ENCODE results near the gene MOV10. TPM values are rescaled to one million over a fixed set of nuclear protein-coding genes. Genes with fewer than 3 reads are reported as not detected.
"Not testable (repeated sequence)": the region's sequence is repeated elsewhere in the genome, so short reads cannot be mapped to it uniquely, and the experiment has no call there.

The MOV10 gene
- total and polyA plus RNA-seq, 2 donors from 2014 or later, result 60.6 to 62.5 TPM

GRCh38 chr1:112637254-112638109, 37.0 kb upstream of the MOV10 start:
- Histone ChIP-seq H3K4me3 (ENCODE audit: low read length in 3 of 3) (no peak overlapping the region), H3K9ac (ENCODE audit: low read length in 3 of 3) (no peak overlapping the region), H3K27ac (ENCODE audit: low read depth in 2 of 2, low read length in 2 of 2) (no peak overlapping the region), H3K4me1 (ENCODE audit: control insufficient read depth in 2 of 3, insufficient read depth in 2 of 3, low read depth in 1 of 3, low read length in 3 of 3) (peaks cover 0 to 8% (median 2%) of the 10 kb centered on the region in 3 donors), H3K9me3 (ENCODE audit: control insufficient read depth in 2 of 3, insufficient read depth in 1 of 3, low read length in 3 of 3) (no peaks in the 10 kb centered on the region), H3K36me3 (ENCODE audit: control insufficient read depth in 2 of 3, insufficient read depth in 3 of 3, low read length in 3 of 3) (no peaks in the 10 kb centered on the region), H3K27me3 (ENCODE audit: control insufficient read depth, insufficient read depth, low read length) (no peaks in the 10 kb centered on the region)
- intact Hi-C loops (cut with DNase I), result no loop called here
- FAIRE-seq (no peak), DNase-seq (no peak)
- TF ChIP-seq CTCF (IDR thresholded peaks at IDR 0.05; ENCODE audit: borderline replicate concordance, extremely low read depth, insufficient read depth), result no peak

- peaks cover 0 to 8% (median 2%) of the 10 kb centered on the region in 3 donors for H3K4me1 ChIP-seq (ENCODE audit: control insufficient read depth in 2 of 3, insufficient read depth in 2 of 3, low read depth in 1 of 3, low read length in 3 of 3)
- no peak overlapping the region for H3K27ac ChIP-seq (ENCODE audit: low read depth in 2 of 2, low read length in 2 of 2)
- H3K36me3 ChIP-seq (ENCODE audit: control insufficient read depth in 2 of 3, insufficient read depth in 3 of 3, low read length in 3 of 3), result no peaks in the 10 kb centered on the region
- intact Hi-C loops (cut with DNase I), result no loop called here
- H3K4me3 ChIP-seq (ENCODE audit: low read length in 3 of 3), result no peak overlapping the region
- no peaks in the 10 kb centered on the region for H3K9me3 ChIP-seq (ENCODE audit: control insufficient read depth in 2 of 3, insufficient read depth in 1 of 3, low read length in 3 of 3)
- H3K9ac ChIP-seq (ENCODE audit: low read length in 3 of 3), result no peak overlapping the region
- FAIRE-seq, result no peak
- no peak for DNase-seq
- no peaks in the 10 kb centered on the region for H3K27me3 ChIP-seq (ENCODE audit: control insufficient read depth, insufficient read depth, low read length)
- TF ChIP-seq CTCF (IDR thresholded peaks at IDR 0.05; ENCODE audit: borderline replicate concordance, extremely low read depth, insufficient read depth), result no peak
Measured at GRCh38 chr1:112638110-112638428, 36.4 kb upstream of the MOV10 start.

- H3K27me3 ChIP-seq (ENCODE audit: control insufficient read depth, insufficient read depth, low read length); H3K9ac ChIP-seq (ENCODE audit: low read length in 3 of 3); intact Hi-C loops (cut with DNase I); FAIRE-seq; H3K9me3 ChIP-seq (ENCODE audit: control insufficient read depth in 2 of 3, insufficient read depth in 1 of 3, low read length in 3 of 3); H3K36me3 ChIP-seq (ENCODE audit: control insufficient read depth in 2 of 3, insufficient read depth in 3 of 3, low read length in 3 of 3); H3K4me3 ChIP-seq (ENCODE audit: low read length in 3 of 3); H3K4me1 ChIP-seq (ENCODE audit: control insufficient read depth in 2 of 3, insufficient read depth in 2 of 3, low read depth in 1 of 3, low read length in 3 of 3); DNase-seq; H3K27ac ChIP-seq (ENCODE audit: low read depth in 2 of 2, low read length in 2 of 2): not testable (repeated sequence)
Measured at GRCh38 chr1:112640437-112640836, 34.0 kb upstream of the MOV10 start.

- no peak for TF ChIP-seq CTCF (IDR thresholded peaks at IDR 0.05; ENCODE audit: borderline replicate concordance, extremely low read depth, insufficient read depth)
- Histone ChIP-seq H3K36me3 (ENCODE audit: control insufficient read depth in 2 of 3, insufficient read depth in 3 of 3, low read length in 3 of 3) (peaks cover 0 to 5% (median 0%) of the 10 kb centered on the region in 3 donors), H3K4me3 (ENCODE audit: low read length in 3 of 3) (no peak overlapping the region), H3K27ac (ENCODE audit: low read depth in 2 of 2, low read length in 2 of 2) (no peak overlapping the region), H3K9ac (ENCODE audit: low read length in 3 of 3) (no peak overlapping the region), H3K27me3 (ENCODE audit: control insufficient read depth, insufficient read depth, low read length) (no peaks in the 10 kb centered on the region), H3K9me3 (ENCODE audit: control insufficient read depth in 2 of 3, insufficient read depth in 1 of 3, low read length in 3 of 3) (no peaks in the 10 kb centered on the region), H3K4me1 (ENCODE audit: control insufficient read depth in 2 of 3, insufficient read depth in 2 of 3, low read depth in 1 of 3, low read length in 3 of 3) (no peaks in the 10 kb centered on the region)
- intact Hi-C loops (cut with DNase I), result no loop called here
- FAIRE-seq (no peak), DNase-seq (no peak)
Measured at GRCh38 chr1:112643080-112643479, 31.4 kb upstream of the MOV10 start.

Data from kidney (tissue), 14 donors.